ENCODE measurements around the gene PRICKLE1.

The PRICKLE1 gene

DNA sequence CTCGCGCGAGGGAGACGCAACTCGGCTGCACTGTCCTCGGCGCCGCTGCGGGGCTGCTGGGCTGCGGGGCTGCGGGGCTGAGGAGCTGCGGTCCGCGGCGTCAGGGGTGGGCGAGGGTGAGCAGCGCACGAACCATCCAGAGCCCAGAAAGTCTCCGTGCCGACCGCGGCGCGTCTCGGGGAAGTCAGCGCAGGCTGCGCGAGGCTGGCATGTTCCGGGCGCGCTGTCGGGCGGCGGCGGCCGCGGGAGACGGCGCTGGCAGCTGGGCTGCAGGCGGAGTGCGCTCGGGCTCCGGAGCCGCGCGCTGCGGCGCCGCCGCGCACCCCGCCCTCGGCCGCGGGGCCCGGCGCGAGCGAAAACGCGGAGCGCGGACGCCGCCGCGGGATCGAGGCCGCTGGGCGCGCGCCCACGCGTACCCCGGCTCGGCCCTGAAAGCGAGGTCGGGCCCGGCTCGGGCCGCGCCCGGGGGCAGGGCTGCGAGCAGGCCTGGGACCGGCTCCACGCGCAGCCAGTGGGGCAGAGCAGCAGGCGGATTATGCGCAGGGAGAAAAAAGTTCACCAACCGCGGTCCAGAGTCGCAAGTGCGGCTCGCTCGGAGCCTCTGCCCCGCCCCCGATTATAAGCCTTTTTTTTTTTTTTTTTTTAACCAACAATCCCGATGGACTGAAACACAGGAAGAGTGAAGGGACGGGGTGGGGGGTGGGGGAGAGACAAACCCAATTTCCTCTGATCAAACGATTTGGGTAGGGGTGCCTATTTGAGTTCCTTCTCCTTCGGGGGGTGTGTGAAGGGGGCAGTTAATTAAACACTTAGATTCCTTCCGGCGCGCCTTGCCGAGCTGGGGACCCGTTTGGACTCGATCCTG lies at the start of gene PRICKLE1:
Gene PRICKLE1, minus strand, starts transcription at position 282 of the 865 bp plus-strand sequence. CDS start 117,230 bp downstream, outside the sequence.
- H3K36me3 Mint-ChIP-seq = peaks cover 5% of the 10 kb centered on the region
- peak within 1 kb of the TSS; percentile 64 for H3K4me3 Mint-ChIP-seq
- peak within 1 kb of the TSS; percentile 19 for H3K27ac Mint-ChIP-seq
- H3K27me3 Mint-ChIP-seq = peaks cover 81% of the 10 kb centered on the region
- peaks cover 18% of the 10 kb centered on the region for H3K4me1 Mint-ChIP-seq
- H3K9me3 Mint-ChIP-seq = no peaks in the 10 kb centered on the region
- peak; percentile 45 for DNase-seq
- CTCF ChIA-PET = no interaction called here

DNA sequence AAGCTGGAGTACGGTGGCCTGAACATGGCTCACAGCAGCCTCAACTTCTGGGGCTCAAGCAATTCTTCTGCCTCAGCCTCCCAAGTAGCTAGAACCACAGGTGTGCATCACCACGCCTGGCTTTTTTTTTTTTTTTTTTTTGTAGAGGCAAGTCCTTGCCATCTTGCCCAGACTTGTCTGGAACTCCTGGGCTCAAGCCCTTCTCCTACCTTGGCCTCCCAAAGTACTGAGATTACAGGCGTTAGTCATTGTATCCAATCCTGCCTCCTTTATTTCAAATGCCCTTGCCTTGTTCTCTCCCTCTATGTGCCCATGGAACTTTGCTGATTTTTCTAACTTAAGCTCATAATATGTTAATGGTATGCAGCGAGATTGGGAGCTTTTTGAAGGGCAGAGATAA lies 49.2 kb upstream of the PRICKLE1 start:
- no peak for DNase-seq
- H3K36me3 Mint-ChIP-seq = no peaks in the 10 kb centered on the region
- H3K9me3 Mint-ChIP-seq = no peaks in the 10 kb centered on the region
- H3K27ac Mint-ChIP-seq = no peak overlapping the region
- H3K27me3 Mint-ChIP-seq = no peaks in the 10 kb centered on the region
- H3K4me1 Mint-ChIP-seq = no peaks in the 10 kb centered on the region
- no peak overlapping the region for H3K4me3 Mint-ChIP-seq
- CTCF ChIA-PET = no interaction called here

GRCh38 chr12:42638011-42638410 lies 48.5 kb upstream of the PRICKLE1 start:
- no peaks in the 10 kb centered on the region for H3K9me3 Mint-ChIP-seq
- H3K27ac Mint-ChIP-seq = no peak overlapping the region
- no peaks in the 10 kb centered on the region for H3K27me3 Mint-ChIP-seq
- no peaks in the 10 kb centered on the region for H3K36me3 Mint-ChIP-seq
- no peaks in the 10 kb centered on the region for H3K4me1 Mint-ChIP-seq
- no peak for DNase-seq
- CTCF ChIA-PET = no interaction called here
- H3K4me3 Mint-ChIP-seq = no peak overlapping the region

DNA sequence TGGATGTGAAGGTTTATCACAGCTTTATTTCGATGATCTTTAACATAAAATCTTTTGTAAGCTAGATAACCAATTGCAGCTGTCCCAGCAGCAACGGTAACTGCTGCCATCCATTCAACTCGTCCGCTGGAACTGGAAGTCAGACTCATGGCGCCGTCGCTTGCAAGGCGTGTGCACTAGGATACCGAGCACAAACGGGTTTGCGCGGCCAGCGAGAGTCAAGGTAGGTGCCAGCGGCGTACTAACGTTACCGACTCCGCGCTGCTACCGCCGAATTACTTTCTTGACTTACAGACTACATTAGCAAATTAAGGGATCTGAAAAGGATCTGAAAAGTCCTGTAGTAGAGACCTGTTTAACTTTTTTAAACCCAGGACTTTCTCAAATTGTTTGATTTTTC lies 47.4 kb upstream of the PRICKLE1 start:
- CTCF ChIA-PET = no interaction called here
- Mint-ChIP-seq H3K4me1 (no peaks in the 10 kb centered on the region), H3K27ac (no peak overlapping the region), H3K9me3 (no peaks in the 10 kb centered on the region), H3K27me3 (no peaks in the 10 kb centered on the region), H3K36me3 (no peaks in the 10 kb centered on the region), H3K4me3 (no peak overlapping the region)
- DNase-seq = no peak

GRCh38 chr12:42633594-42633993 lies 44.0 kb upstream of the PRICKLE1 start:
- Mint-ChIP-seq H3K36me3 (no peaks in the 10 kb centered on the region), H3K27me3 (no peaks in the 10 kb centered on the region), H3K27ac (no peak overlapping the region), H3K9me3 (no peaks in the 10 kb centered on the region), H3K4me1 (no peaks in the 10 kb centered on the region), H3K4me3 (no peak overlapping the region)
- no peak for DNase-seq
- CTCF ChIA-PET = no interaction called here

DNA sequence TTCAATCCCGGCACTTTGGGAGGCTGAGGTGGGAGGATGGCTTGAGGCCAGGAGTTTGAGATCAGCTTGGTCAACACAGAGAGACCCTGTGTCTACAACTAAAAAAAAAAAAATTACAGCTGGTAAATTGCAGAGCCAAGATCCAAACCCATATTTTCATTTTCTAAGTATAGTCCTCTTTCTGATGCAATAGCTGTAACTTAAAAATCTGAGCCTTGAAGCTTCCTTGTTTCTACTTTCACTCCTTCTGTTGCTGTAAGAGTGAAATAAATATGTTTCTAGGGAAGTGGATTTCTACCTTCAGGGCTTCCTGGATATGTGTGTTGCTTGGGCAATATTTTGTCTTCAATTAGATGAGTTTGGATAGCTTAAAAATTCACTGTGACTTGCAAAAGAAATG lies 42.0 kb upstream of the PRICKLE1 start:
- Mint-ChIP-seq H3K4me1 (no peaks in the 10 kb centered on the region), H3K36me3 (no peaks in the 10 kb centered on the region), H3K27me3 (no peaks in the 10 kb centered on the region), H3K9me3 (no peaks in the 10 kb centered on the region), H3K27ac (no peak overlapping the region), H3K4me3 (no peak overlapping the region)
- CTCF ChIA-PET = no interaction called here
- no peak for DNase-seq

DNA sequence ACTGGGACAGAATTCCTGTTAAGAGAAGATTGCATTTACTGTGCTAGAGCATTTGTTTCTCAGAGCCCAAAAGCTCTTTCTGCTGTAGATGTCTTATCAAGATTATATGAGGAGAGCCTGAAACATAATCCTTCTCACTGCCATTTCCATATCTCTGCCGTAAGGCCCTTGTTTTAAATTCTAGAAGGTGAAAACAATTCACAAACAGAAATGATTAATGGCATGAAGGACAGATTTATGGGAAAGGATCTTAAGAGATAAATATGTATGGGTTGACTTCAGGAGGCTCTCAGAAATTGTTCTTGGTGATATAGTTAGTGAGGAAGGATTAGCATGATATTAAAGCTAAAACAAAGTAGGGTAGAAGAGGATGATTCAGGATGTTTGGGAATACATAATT lies 40.8 kb upstream of the PRICKLE1 start:
- DNase-seq = no peak
- H3K36me3 Mint-ChIP-seq = no peaks in the 10 kb centered on the region
- H3K4me3 Mint-ChIP-seq = no peak overlapping the region
- CTCF ChIA-PET = no interaction called here
- no peak overlapping the region for H3K27ac Mint-ChIP-seq
- H3K27me3 Mint-ChIP-seq = no peaks in the 10 kb centered on the region
- no peaks in the 10 kb centered on the region for H3K9me3 Mint-ChIP-seq
- H3K4me1 Mint-ChIP-seq = no peaks in the 10 kb centered on the region

DNA sequence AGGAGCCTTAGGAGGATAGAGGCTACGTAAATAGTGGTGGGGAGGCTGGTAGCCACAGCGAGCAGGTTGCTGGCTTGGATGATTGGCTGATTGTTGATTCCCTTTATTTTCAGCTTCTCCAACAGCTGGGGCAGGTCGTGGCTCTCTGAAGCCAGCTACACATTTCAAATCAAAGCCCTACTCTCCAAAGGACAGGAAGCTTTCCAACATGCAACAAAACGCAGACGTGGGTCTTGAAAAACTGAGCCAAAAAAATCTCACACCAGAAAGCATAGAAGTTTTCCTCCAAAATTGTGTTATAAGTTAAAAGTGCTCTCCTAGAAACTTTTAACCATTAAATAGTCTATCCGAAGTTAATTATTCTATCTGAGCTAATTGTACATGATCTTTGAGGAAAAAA lies 37.6 kb upstream of the PRICKLE1 start:
- no peak overlapping the region for H3K4me3 Mint-ChIP-seq
- H3K36me3 Mint-ChIP-seq = no peaks in the 10 kb centered on the region
- no peaks in the 10 kb centered on the region for H3K4me1 Mint-ChIP-seq
- CTCF ChIA-PET = no interaction called here
- DNase-seq = no peak
- H3K27me3 Mint-ChIP-seq = no peaks in the 10 kb centered on the region
- no peak overlapping the region for H3K27ac Mint-ChIP-seq
- H3K9me3 Mint-ChIP-seq = no peaks in the 10 kb centered on the region

DNA sequence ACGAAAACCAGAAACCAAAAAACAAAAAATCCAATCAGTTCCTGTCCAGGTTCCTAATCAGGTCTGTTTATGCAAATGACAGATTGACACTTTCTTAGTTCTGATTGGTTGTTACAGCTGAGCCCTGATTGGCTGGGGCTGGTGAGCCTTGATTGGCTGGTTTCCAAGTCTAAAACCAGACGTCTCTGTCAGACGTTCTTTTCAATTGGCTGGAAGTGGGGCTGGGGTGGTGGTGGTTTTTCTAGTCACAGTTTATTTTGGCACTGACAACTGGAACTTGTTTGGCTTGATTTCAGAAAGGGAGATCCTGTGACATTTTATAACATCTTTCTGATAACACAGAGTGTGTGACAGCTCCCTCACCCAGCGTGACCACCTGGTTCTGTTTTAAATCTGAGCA lies 36.1 kb upstream of the PRICKLE1 start:
- Mint-ChIP-seq H3K27ac (no peak overlapping the region), H3K4me3 (no peak overlapping the region), H3K9me3 (no peaks in the 10 kb centered on the region), H3K36me3 (no peaks in the 10 kb centered on the region), H3K4me1 (no peaks in the 10 kb centered on the region), H3K27me3 (no peaks in the 10 kb centered on the region)
- no peak for DNase-seq
- CTCF ChIA-PET = no interaction called here

GRCh38 chr12:42617622-42618021 lies 28.1 kb upstream of the PRICKLE1 start:
- no peaks in the 10 kb centered on the region for H3K4me1 Mint-ChIP-seq
- no peak for DNase-seq

GRCh38 chr12:42615006-42615405 lies 25.5 kb upstream of the PRICKLE1 start:
- H3K4me3 Mint-ChIP-seq = no peak overlapping the region
- no peak overlapping the region for H3K27ac Mint-ChIP-seq
- no peak for DNase-seq
- H3K9me3 Mint-ChIP-seq = peaks cover 8% of the 10 kb centered on the region
- CTCF ChIA-PET = no interaction called here
- no peaks in the 10 kb centered on the region for H3K27me3 Mint-ChIP-seq
- H3K4me1 Mint-ChIP-seq = no peaks in the 10 kb centered on the region
- no peaks in the 10 kb centered on the region for H3K36me3 Mint-ChIP-seq

More at GRCh38 chr12:42617622-42618021, 28.1 kb upstream of the PRICKLE1 start:
- no peaks in the 10 kb centered on the region for H3K27me3 Mint-ChIP-seq
- H3K36me3 Mint-ChIP-seq = no peaks in the 10 kb centered on the region
- CTCF ChIA-PET = no interaction called here
- H3K9me3 Mint-ChIP-seq = peaks cover 9% of the 10 kb centered on the region
- no peak overlapping the region for H3K4me3 Mint-ChIP-seq
- H3K27ac Mint-ChIP-seq = no peak overlapping the region

DNA sequence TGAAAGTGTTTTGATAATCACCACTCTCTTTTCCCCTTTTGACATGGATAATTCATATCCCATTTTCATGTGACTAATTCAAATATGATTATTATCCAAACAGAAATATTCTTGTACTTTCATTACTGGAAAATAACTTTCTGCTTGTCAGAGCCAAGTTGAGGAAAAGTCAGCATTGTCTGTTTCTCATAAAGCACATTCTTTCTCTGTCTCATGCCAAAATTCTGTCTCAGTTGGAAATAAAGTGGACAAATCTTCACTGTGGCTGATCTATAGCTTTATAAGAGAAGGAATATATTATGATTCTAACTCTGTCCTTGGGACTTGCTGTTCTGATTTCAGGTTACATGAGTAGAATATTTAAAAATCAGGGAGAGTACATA lies 22.7 kb upstream of the PRICKLE1 start:
- no peaks in the 10 kb centered on the region for H3K4me1 Mint-ChIP-seq
- no peaks in the 10 kb centered on the region for H3K36me3 Mint-ChIP-seq
- no peaks in the 10 kb centered on the region for H3K9me3 Mint-ChIP-seq
- CTCF ChIA-PET = no interaction called here
- H3K27me3 Mint-ChIP-seq = no peaks in the 10 kb centered on the region
- H3K4me3 Mint-ChIP-seq = no peak overlapping the region
- DNase-seq = no peak
- no peak overlapping the region for H3K27ac Mint-ChIP-seq

DNA sequence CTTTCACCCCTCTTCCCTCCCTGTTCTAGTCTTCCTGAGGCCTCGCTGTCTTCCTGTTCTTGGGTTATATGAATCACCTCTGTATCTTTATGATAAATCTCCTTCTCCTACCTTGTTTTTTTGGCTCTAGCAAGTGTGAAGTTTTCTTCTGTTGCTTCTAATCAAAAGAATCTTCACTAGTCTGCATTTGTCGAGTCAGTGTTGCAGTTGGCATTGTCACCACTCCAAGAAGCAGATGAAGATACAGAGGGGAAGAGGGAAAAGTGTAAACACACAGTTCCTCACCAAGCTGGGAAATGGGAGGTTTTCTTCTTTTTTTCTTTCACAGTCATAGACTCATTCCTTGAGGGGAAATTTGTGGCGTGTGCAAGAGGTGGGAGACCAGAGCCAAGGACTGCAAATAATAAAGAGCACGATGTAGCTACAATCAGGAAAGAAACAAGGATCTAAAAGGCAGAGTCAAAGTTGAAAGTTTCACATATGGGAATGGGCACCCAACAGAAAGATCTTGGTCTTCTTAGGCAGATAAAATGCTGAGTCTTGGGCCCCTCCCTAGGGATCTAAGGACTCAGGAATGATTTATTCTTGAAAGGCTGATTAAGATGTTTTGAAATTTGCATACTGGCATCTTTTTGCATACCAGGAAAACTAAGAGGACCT lies 22.2 kb upstream of the PRICKLE1 start:
- H3K4me3 Mint-ChIP-seq = no peak overlapping the region
- no peaks in the 10 kb centered on the region for H3K9me3 Mint-ChIP-seq

GRCh38 chr12:42609605-42610004 lies 20.1 kb upstream of the PRICKLE1 start:
- no peak for DNase-seq
- no peaks in the 10 kb centered on the region for H3K36me3 Mint-ChIP-seq
- no peak overlapping the region for H3K4me3 Mint-ChIP-seq
- H3K27ac Mint-ChIP-seq = no peak overlapping the region
- CTCF ChIA-PET = no interaction called here
- H3K27me3 Mint-ChIP-seq = no peaks in the 10 kb centered on the region
- H3K9me3 Mint-ChIP-seq = no peaks in the 10 kb centered on the region
- H3K4me1 Mint-ChIP-seq = no peaks in the 10 kb centered on the region

More for the DNA sequence above, 22.2 kb upstream of the PRICKLE1 start:
- Mint-ChIP-seq H3K36me3 (no peaks in the 10 kb centered on the region), H3K4me1 (no peaks in the 10 kb centered on the region), H3K27me3 (no peaks in the 10 kb centered on the region), H3K27ac (no peak overlapping the region)
- DNase-seq = no peak
- CTCF ChIA-PET = no interaction called here

GRCh38 chr12:42608196-42608825 lies 18.8 kb upstream of the PRICKLE1 start:
- Mint-ChIP-seq H3K27me3 (no peaks in the 10 kb centered on the region), H3K27ac (no peak overlapping the region), H3K36me3 (no peaks in the 10 kb centered on the region), H3K4me3 (no peak overlapping the region), H3K4me1 (no peaks in the 10 kb centered on the region), H3K9me3 (no peaks in the 10 kb centered on the region)
- DNase-seq = no peak
- CTCF ChIA-PET = no interaction called here

All from activated naive CD4-positive, alpha-beta T cell treated with anti-CD3 and anti-CD28 coated beads, Interleukin-2, amount 10 ng/mL, durations not matched to agents 7 days and 5 days (primary cell).